Measurements from ENCODE around the gene SURF1.

Gene SURF1, protein sequence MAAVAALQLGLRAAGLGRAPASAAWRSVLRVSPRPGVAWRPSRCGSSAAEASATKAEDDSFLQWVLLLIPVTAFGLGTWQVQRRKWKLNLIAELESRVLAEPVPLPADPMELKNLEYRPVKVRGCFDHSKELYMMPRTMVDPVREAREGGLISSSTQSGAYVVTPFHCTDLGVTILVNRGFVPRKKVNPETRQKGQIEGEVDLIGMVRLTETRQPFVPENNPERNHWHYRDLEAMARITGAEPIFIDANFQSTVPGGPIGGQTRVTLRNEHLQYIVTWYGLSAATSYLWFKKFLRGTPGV

DNA sequence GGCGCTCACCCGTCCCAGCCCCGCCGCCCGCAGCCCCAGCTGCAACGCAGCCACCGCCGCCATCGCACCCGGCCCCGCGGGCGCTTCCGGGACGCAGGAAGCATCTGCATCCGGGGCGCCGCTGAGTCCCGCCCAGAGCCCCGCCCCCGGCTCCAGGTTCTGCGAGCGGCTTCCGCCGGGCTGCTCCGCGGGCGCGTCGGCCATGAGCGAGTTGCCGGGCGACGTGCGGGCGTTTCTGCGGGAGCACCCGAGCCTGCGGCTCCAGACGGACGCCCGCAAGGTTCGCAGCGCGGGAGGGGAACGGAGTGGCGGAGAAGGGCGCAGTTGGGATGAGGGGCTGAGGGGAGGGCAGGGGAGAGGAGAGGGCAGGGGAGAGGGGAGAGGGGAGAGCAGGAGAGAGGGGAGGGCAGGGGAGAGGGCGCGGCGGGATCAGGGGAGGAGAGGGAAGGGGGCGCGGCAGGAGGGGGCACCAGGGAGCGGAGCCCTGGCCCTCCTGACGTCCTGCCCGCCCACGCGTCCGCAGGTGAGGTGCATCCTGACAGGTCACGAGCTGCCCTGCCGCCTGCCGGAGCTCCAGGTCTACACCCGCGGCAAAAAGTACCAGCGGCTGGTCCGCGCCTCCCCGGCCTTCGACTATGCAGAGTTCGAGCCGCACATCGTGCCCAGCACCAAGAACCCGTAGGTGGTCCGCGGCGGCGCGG is at the start of gene SURF1, which contains the start of gene SURF2:
Gene SURF1, minus strand, starts transcription at position 97 of the 701 bp plus-strand sequence. Its CDS starts 34 bp downstream, at position 63.
Gene SURF2, plus strand, starts transcription at position 160 of the 701 bp plus-strand sequence. Its CDS starts 43 bp downstream, at position 203.
- TF ChIP-seq, protein P1, sequence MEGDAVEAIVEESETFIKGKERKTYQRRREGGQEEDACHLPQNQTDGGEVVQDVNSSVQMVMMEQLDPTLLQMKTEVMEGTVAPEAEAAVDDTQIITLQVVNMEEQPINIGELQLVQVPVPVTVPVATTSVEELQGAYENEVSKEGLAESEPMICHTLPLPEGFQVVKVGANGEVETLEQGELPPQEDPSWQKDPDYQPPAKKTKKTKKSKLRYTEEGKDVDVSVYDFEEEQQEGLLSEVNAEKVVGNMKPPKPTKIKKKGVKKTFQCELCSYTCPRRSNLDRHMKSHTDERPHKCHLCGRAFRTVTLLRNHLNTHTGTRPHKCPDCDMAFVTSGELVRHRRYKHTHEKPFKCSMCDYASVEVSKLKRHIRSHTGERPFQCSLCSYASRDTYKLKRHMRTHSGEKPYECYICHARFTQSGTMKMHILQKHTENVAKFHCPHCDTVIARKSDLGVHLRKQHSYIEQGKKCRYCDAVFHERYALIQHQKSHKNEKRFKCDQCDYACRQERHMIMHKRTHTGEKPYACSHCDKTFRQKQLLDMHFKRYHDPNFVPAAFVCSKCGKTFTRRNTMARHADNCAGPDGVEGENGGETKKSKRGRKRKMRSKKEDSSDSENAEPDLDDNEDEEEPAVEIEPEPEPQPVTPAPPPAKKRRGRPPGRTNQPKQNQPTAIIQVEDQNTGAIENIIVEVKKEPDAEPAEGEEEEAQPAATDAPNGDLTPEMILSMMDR (IDR thresholded peaks at IDR 0.05; ENCODE audit: low read depth, low read length, missing control alignments): peak; percentile 10
- peaks cover 35% of the 10 kb centered on the region for H3K36me3 ChIP-seq (replicated peaks)
- DNase-seq: peak; percentile 72
- no peaks in the 10 kb centered on the region for H3K27me3 ChIP-seq (replicated peaks)
- peak within 1 kb of the TSS; percentile 70 for H3K4me3 ChIP-seq (ENCODE audit: low read depth, low read length)
- peak within 1 kb of the TSS; percentile 38 for H3K27ac ChIP-seq
- in situ Hi-C loops (cut with HindIII; ENCODE audit: low pct_ligation_motif_present, low sequenced_read_pairs): no loop called here

DNA sequence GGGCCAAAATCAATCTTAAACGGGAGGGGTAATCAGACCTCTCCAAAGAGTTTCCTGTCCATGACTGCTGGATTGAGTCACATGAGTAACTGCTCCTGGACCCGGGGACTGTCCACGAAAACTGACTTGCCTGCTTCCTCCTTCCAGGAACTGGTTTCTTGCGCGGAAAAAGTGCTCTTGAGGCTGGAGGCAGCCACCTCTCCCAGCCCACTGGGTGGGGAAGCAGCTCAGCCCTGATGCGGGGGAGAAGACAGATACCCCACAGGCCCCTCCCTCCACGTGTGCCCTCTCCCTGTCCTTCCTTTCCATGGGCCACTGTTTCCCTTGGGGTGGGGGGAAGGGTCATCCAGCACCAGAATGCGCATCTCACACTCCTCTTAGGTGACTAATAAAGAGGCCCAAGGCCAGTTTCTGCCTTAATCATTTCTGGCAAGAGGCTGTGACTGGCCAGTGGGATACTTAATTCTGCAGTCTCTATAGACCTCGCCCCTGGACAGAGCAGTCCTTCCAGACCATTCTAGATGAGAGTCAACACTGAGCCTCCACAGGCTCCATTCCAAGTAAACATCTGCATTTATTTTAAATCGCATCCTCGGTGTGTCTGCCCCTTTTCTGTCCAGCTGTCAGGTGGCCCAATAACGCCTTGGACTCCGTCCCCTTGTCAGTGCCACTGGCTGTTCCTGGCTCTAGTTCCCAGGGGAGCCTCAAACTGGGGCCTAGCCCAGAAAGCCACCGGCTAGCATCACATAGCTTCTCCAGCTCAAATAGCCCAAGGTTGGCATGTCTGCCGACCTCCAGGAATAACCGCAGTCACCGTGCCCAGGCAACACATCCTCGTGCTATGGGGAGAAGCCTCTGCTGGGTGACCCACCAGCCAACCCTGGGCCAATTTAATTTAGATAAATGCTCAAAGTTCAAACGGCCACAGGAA is 49.5 kb upstream of the SURF1 start:
- Histone ChIP-seq H3K4me3 (ENCODE audit: low read depth, low read length) (no peak overlapping the region), H3K27me3 (replicated peaks) (no peaks in the 10 kb centered on the region), H3K36me3 (replicated peaks) (peaks cover 36% of the 10 kb centered on the region), H3K27ac (no peak overlapping the region)
- in situ Hi-C loops (cut with HindIII; ENCODE audit: low pct_ligation_motif_present, low sequenced_read_pairs): no loop called here
- TF ChIP-seq, protein P1 (IDR thresholded peaks at IDR 0.05; ENCODE audit: low read depth, low read length, missing control alignments): no peak
- no peak for DNase-seq

DNA sequence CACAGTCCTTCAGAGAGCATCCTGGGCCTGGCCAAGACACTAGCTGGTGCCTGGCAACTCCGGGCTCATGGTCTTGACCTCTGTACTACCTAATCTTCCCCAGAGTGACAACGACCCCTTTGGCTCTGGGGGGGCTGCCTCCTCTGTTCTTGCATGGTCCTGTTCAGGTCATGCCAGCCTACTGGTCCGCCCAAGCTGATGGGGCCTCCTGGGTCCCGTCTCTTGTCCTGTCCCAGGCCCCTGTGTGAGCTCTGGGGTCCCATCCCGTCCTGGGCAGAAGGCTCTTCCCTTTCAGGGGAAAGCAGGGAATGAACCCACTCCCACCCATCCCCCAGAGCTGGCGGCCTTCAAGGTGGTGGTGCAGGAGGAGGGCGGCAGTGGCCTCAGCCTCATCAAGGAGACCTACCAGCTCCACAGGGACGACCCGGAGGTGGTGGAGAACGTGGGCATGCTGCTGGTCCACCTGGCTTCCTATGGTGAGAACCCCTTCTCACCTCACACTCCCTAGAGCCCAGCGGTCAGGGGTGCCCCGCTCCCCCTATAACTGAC is 48.2 kb upstream of the SURF1 start:
- Histone ChIP-seq H3K36me3 (replicated peaks) (peaks cover 27% of the 10 kb centered on the region), H3K27me3 (replicated peaks) (no peaks in the 10 kb centered on the region), H3K4me3 (ENCODE audit: low read depth, low read length) (no peak overlapping the region), H3K27ac (no peak overlapping the region)
- no peak for DNase-seq
- TF ChIP-seq, protein P1 (IDR thresholded peaks at IDR 0.05; ENCODE audit: low read depth, low read length, missing control alignments): no peak
- in situ Hi-C loops (cut with HindIII; ENCODE audit: low pct_ligation_motif_present, low sequenced_read_pairs): no loop called here

DNA sequence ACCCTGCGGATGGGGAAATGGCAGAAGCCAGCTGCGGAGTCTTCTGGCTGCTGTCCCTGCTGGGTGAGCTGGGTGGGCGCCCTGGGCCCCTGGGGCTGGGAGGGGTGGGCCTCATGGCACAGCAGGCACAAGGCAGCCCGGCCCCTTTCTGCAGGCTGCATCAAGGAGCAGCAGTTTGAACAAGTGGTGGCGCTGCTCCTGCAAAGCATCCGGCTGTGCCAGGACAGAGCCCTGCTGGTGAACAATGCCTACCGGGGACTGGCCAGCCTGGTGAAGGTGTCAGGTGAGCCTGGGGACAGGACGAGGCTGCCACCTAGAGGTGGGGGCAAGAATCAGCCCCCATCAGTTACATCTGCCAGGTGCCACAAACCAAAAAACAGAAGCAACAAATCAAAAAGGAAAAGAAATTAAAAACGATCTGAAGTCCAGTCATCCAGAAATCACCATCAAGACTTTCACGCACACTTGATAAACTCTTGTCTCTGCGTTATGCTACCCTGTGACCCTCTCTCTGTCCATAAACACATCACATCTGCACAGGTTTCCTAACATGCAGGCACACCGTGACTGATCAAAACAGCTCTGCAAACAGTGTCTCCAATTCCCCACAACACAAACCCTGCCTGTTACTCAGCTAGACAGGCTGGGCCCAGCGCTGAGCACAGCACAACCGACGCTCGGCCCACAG is 47.6 kb upstream of the SURF1 start:
- DNase-seq: no peak
- in situ Hi-C loops (cut with HindIII; ENCODE audit: low pct_ligation_motif_present, low sequenced_read_pairs): no loop called here
- Histone ChIP-seq H3K27me3 (replicated peaks) (no peaks in the 10 kb centered on the region), H3K27ac (no peak overlapping the region), H3K4me3 (ENCODE audit: low read depth, low read length) (no peak overlapping the region), H3K36me3 (replicated peaks) (peaks cover 27% of the 10 kb centered on the region)
- TF ChIP-seq, protein P1 (IDR thresholded peaks at IDR 0.05; ENCODE audit: low read depth, low read length, missing control alignments): peak; percentile 68

DNA sequence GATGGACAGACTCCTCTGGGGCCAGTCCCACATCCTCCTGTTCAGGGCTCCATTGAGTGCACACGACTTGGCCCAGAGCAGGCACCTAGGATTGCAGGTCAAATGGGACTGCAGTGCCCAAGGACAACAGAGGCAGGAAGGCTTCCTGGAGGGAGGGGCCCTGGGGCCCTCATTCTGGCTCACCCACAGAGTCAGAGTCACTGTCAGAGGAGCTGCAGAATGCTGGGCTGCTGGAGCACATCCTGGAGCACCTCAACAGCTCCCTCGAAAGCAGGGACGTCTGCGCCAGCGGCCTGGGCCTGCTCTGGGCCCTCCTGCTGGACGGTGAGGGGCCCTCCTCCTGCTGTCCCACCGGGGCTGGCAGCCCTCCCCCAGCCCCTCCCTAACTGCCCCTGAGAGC is 46.4 kb upstream of the SURF1 start:
- Histone ChIP-seq H3K27me3 (replicated peaks) (no peaks in the 10 kb centered on the region), H3K27ac (no peak overlapping the region), H3K36me3 (replicated peaks) (peaks cover 24% of the 10 kb centered on the region), H3K4me3 (ENCODE audit: low read depth, low read length) (no peak overlapping the region)
- DNase-seq: no peak
- TF ChIP-seq, protein P1 (IDR thresholded peaks at IDR 0.05; ENCODE audit: low read depth, low read length, missing control alignments): no peak
- in situ Hi-C loops (cut with HindIII; ENCODE audit: low pct_ligation_motif_present, low sequenced_read_pairs): no loop called here
